SIG-M5 treated with dmso at 0.1 percent for 504 hours (cell line): ENCODE results near the gene SLX4IP.

Experiments
- DNase-seq: peaks from one replicate; lab custom pipeline; 2025; ENCODE audit not compliant: unreplicated experiment; lab: John Stamatoyannopoulos, UW

Gene SLX4IP

DNA sequence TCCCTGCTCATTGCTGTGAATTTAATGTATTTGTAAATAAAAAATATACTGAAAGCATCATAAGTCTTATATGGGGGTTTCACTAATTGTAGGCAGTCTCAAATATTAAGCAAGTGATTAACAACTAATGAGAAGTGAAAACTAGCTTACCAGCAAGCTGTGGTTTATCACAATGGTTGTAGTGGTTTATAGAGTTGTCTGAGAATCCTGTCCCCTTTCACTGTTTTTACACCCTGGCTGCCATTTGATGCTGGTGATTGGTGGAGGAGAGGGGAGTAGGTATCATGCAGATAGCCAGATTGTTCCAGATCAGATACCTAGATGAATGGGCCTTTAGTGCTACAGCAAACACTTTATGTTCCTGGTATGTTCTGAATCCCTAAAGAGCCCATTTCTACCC is 7.1 kb upstream of the SLX4IP start:
- DNase-seq = no peak

DNA sequence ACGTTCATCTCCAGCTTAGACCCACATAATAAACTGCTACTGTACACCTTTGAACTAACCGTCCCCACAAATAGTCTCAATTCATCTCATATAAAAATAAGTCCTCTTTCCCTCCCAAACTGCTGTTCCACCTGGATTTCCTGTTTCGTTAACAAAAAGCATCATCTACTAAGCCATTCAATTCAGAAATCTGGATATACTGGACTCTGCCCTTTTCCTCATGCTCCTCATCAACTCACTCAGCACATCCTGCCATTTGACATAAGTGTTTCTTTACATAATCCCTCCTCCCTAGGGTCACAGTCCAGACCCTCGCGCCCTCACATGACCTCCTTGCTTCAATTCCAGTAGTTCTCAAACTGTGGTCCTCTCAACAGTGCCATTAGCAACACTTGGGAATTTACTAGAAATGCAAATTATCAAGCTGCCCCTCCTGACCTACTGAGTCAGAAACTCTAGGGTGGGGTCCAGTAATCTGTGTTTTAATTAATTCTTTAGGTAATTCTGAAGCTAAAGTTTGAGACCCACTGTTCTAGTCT is 5.6 kb upstream of the SLX4IP start:
- no peak for DNase-seq

DNA sequence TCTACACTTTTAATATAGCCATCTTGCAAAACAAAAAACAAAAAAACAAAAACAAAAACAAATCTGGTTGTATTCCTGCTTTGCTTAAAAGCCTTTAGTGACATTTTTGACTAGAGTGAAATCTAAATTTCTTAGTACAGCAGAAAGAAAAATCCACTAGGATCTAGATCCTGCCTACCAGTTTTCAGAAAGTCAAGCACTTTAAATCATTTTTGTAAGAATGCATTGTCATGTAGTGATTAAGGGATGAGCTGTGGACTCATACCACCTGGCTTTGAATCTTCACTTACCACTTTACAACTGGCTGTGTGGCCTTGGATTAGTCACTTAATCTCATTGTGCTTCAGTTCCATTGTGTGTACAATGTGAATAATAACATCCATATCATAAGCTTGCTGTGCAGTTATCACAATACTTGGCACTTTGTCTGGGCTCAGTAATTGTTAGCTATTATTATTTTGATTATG is 5.1 kb upstream of the SLX4IP start:
- DNase-seq = no peak

DNA sequence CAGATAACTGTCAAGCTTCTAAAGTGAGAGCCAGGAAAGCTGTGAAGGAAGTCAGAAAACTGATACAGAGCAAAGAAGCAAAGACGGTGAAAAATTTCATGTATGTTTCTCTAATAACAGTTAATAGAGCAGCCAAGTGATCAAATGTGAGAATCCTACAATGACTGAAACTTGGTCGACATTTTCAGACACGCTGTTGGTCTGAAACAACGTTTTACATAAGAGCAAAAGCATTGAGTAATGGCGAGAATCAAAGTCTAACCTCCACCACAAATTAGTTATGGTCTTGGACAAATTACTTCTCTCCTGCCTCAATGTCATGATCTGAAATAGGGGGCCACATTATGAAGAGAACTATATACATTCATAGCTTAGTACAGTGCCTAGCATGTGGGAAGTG is 4.4 kb upstream of the SLX4IP start:
- DNase-seq = no peak

DNA sequence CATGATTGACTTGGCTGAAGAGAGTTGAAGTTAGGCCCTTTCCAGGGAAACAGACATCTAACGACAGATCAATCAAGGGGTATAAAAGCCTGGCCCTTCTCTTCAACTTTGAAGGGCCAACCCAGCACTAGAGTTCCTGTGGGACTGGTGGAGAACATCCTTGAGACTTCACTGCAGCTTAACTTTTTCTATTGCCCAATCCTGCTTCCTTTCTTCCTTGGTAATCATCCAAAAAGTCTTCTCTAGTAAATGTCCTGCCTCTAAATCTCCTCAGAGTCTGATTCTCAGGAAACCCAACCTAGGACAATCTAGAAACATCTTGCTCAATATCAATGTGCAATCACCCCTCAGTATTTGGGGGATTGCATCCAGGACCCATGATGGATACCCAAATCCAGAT is 3.0 kb upstream of the SLX4IP start:
- peak; percentile 12 for DNase-seq

DNA sequence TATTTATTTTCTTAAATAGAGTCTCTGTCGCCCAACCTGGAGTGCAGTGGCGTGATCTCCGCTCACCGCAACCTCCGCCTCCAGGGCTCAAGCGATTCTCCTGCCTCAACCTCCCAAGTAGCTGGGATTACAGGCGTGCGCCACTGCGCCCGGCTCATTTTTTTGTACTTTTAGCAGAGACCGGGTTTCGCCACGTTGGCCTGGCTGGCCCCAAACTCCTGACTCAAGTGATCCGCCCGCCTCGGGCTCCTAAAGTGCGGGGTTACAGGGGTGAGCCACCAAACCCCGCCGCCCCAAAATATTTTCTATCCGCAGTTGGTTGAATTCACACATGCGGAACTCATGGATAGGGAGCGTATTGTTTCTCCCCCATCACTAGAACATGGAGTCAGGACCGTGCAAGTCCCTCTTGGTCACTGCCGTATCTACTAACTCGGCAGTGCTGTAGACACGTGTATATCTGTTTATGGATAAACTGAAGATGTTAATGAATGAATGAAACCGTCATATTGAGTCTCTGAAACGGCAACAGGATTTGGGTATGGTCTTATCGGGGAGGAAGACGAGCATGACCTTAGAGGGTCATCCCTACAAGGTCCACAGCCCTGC is 2.0 kb upstream of the SLX4IP start:
- DNase-seq = no peak

DNA sequence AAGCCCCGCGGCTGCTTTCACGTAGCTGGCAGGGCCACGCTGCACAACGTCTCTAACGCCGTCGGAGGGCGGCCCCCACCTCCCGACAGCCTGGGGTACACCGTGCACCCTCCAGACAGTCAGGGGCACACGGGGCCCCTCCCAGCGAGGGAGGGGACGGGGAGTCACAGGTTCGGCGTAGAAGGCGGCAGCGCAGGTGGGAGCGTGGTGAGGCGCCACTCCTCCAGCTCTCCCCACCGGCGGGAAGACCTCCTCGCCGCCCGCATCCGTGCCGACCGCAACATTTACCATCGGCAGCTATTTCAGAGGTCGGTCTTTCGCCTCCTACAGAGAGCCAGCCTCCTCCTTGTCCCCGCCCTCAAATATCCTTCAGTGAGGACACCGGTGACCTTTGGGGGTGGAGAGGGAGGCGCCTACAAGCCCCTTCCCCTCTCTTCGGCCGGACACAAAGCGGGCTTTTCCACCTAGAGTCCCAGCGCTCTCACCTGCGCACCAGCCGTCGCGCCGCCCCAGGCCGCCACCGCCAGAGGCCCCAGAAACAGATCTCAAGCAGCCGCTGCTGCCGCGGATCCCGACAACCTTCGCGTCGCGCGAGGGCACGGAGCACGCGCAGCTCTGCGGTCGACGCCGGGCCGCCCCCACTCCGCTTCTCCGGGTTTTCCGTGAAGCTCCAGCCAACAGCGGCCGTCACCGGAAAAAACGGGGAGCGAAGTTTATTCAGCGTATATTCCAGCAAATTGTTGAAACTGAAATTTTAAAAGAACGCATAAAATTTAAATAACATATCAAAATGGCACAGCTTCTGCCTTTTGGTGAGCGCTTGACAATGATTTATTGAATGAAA is 1.3 kb upstream of the SLX4IP start, which contains the start of gene MKKS:
MKKS (minus strand) TSS at position 600 of the 844 bp plus-strand sequence. CDS start 20,708 bp downstream, outside the sequence.
- DNase-seq = peak; percentile 90

DNA sequence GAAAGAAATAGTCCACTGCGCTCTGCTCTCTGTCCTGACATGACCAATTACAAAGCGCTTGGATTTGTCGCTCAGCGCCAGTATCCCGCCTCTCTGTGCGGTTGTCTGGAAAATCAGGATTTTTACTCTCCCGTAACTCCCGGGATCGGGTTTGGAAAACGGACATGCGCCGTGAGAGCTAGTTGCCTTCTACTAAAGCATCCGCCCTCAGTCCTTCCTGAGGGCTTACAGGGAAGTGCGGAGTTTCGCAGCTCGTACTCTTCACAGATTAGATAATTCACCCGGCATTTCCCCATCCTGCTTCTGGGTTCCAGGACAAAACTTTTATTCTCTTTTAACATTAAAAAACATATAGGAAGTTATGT is 656 bp upstream of the SLX4IP start:
- peak; percentile 98 for DNase-seq

DNA sequence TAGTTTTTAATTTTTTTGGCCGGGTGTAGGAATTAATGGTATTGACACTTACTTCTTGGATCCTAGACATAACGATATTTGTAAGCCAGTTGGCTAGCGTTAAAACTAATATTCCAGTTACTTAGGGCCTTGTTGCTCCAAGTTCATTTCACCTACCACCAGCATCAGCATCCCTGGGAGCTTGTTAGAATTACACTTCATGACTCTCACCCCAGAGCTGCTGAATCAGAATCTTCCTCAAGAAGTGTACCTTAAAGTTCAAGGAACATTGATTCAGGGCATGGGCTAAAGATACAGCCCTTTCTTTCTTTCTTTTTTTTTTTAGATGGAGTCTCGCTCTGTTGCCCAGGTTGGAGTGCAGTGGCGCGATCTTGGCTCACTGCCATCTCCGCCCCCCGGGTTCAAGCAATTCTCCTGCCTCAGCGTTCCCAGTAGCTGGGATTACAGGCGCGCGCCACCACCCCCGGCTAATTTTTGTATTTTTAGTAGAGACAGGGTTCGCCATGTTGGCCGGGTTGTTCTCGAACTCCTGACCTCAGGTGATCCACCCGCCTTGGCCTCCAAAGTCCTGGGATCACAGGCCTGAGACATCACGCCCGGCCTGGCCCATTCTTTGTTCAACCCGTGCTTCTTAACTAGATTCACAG is 1.1 kb downstream of the SLX4IP start:
- no peak for DNase-seq

DNA sequence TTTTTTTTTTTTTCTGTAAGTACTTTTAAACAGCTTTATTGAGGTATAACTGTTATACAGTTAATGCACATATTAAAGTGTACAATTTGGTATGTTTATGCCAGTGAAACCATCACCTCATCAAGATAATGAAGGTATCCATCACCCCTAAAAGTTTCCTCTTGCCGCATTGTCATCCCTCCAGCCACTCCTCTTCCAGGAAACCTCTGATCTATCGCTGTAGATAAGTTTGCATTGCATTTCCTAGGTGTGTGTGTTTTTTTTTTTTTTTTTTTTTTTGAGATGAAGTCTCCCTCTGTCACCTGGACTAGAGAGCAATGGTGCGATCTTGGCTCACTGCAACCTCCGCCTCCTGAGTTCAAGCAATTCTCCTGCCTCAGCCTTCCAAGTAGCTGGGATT is 3.1 kb downstream of the SLX4IP start:
- no peak for DNase-seq

DNA sequence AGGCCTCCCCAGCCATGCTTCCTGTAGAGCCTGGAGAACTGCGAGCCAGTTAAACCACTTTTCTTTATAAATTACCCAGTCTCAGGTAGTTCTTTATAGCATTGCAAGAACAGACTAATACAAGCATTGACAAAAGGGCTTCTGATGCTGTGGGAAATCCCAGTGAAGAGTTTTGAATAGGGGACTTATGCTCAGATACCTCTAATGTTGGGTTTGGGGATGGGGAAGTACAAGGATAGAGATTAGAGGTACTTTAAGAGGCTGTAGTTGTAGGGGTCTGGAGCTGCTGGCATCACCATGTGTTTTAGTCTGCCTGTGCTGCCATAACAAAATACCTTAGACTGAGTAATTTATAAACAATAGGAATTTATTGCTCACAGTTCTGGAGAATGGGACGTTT is 8.8 kb downstream of the SLX4IP start:
- no peak for DNase-seq

DNA sequence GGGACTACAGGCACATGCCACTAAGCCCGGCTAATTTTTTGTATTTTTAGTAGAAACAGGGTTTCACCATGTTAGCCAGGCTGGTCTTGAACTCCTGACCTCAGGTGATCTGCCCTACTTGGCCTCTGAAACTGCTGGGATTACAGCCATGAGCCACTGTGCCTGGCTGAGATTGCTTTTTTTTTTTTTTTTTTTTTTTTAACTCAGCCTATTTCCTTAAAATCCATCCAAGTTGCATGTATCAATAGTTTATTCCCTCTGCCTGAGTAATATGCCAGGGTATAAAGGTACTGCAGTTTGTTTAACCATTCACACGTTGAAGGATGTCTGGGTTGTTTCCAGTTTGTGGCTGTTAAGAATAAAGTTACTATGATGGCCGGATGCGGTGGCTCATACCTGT is 10.7 kb downstream of the SLX4IP start:
- DNase-seq = no peak

DNA sequence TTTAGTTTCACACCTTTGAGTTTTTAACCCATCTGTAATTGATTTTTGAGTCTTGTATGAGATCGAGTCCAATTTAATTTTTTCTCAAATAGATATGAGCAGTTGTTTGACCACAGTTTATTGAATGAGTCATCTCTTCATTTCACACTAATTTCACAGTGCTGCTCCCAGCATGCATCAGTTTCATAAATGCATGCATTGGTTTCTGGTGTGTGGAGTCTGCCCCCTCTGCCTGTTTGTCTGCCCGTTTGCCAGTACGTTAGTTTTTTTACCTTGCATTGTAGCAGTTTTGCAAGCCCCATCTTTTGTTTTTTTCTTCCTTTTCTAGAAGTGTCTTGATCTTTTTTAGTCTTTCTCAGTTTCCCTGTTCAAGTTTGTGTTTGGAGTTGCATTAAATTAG is 11.9 kb downstream of the SLX4IP start:
- DNase-seq = peak; percentile 88

DNA sequence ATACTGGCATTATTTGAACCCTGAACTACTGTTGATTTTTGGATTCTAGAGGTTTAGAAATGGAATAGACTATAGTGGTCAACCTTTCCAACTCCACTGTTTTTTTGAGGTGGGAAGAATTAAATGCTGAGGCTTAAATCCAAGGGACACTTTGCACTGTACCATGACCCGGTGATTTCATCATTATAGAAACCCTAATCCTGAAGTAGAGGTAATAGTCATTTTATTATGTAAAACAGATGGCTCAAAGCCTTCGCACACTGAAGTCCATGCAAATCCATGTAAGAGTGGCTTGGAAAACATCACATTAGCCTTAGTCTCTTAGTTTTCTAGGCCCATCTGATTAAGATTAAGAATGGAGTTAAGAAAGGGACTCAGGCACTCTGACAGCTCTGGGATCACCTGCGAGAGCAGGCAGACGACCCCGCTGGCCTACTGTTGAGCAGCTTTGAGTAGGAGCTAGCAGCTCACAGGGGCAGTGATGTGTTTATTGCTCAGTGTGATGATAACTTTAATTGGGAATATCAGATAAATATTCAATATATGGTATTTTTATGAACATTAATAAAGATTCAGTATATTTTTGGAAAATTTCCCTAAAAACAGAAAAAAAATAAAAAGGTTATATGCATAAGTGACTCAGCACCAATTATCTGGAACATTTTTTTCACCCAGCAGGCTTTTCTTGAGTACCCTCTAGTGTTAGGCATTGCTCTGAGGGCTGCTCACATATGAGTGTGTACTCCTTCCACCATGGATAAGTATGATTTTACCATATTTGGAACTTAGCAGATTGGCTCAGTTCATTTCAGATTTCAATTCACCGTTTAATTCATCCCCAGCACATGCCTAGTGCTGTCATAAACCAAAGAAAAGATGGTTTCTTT is 13.4 kb downstream of the SLX4IP start:
- DNase-seq = no peak

DNA sequence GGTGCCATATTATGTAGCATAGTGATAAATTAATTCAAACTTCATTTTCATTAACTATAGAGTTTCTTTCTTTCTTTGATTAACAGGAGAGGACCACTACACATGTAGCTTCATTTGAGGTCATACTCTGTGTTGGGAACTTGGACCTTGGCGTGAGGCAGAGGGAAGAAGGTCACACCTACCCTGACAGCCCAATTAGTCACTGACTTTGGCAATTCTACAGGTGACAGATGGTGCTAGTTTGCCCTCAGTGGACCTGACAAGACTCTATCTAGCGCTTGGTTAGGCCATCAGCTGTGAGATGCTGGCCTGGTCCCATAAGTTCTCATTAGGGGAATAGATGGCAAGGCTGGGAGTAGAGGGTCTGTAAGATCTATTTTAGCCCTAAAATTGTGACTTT is 14.2 kb downstream of the SLX4IP start:
- DNase-seq = no peak

DNA sequence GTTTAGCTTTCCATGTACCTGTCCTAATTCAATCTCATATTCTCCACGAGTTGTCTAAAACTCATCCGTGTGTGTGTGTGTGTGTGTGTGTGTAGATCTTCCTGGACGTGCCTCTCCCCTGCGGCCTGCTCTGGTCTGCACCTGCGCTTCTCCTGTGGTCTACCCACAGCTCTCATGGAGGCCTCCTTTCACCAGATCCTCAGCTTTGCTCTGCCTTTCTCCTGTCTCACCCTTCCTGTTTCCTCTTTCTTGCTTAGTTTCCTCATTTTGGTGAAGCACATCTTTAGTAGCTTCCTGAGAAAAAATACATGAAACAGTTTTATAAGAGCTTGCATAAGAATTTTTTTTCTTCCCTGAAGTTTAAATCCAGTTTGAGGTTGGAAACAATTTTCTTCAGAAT is 18.1 kb downstream of the SLX4IP start:
- DNase-seq = peak; percentile 99

DNA sequence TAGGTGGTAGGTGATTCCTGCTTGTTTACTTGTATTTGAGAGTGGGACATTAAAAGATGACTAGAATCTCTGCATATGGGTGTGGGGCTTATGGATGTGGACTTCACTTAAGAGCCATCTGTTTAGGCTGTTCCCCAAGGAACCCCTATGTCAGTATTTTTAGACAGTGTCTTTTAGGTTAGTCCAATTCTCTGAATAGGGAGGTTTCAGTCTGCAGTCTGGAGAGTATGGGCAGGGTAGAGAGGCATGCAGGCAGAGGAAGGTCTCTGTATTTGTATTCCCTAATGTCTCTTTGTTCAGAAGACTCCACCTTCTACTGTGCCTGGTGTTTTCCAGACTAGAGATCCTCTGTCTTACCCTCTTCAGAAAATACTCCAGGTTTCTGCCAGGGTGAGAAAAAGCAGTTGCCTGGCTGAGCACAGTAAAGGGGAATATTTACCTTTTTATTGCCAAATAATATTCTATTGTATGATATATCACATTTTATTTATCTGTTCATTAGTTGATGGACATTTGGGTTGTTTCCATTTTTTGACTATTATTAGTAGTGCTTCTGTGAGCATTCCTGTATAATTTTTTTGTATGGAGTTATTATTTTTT is 19.1 kb downstream of the SLX4IP start:
- DNase-seq = peak; percentile 21

DNA sequence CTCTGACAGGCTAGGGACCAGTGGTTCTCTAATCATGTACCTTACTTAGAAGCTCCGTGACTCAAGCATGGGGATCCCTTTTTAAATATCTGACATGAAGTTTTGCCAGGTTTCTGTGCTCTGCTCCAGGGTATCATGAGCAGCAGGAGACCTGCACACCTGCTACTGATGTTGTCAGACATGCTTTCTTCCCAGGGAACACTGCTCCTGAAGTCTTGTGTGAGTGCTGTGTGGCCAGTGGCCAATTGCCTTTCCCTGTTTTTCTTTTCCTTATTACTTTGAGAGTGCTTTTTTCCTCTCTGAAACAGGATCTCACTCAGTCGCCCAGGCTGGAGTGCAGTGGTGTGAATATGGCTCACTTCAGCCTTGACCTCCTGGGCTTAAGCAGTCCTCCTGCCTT is 26.4 kb downstream of the SLX4IP start:
- no peak for DNase-seq

DNA sequence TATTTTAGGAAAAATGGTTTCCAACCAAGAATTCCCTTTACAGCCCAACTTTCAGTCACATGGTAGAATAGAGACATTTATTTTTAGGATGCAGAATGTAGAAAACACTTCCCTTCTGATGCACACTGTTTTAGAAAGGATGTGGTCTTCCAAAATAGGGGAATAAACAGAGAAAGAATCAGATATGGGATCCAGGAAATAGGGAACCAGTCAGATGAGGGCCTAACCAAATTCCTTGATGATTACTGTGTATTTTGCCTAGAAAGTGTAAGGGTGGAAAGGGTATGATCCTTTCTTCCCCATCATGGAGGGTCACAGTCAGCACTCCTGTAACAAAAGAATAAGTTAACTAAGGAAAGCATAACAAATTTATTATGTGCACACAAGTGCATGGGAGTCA is 27.4 kb downstream of the SLX4IP start:
- no peak for DNase-seq

DNA sequence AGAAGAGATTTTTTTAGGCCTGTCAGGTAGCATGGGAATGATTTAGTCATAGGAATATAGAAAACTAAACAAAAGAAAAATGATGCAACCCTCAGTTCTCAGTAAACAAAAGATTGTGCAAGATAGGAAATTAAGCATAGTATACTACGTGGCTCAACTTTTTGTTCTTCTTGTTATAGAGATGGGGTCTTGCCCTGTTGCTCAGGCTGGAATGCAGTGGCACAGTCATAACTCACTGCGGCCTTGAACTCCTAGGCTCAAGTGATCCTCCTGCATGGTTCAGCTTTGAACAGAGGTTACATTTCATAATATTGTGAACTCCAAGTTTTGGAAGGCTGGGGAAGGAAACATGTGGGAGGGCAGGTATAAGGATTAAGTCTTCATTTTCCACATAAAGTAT is 28.5 kb downstream of the SLX4IP start:
- peak; percentile 31 for DNase-seq
